NCI-H460 (cell line): ENCODE data around the gene MAD1L1. TPM values are rescaled to one million over a fixed set of nuclear protein-coding genes. Genes with fewer than 3 reads are reported as not detected.
"Not testable (repeated sequence)": the region's sequence is repeated elsewhere in the genome, so short reads cannot be mapped to it uniquely, and the experiment has no call there.

Source experiments
- DNase-seq: peaks from one replicate; pipeline ENCODE4 v3.0.0-alpha.2; 2016; ENCODE audit warnings: low read depth; ENCODE audit errors: extremely low read depth
- total RNA-seq: library from RNA; depleted of rRNA; stranded (reverse); fragments of >200 nt; shearing (Covaris generic); gene quantifications from 2 replicates; pipeline ENCODE4 v1.2.3, GENCODE V29; 2014

The MAD1L1 gene
- total RNA-seq, 1 experiment from 2014 or later: 25.9 TPM

GRCh38 chr7:1999278-1999984, 233.3 kb downstream of the MAD1L1 start:
- no peak for DNase-seq

GRCh38 chr7:1998146-1998545, 234.6 kb downstream of the MAD1L1 start:
- DNase-seq: no peak

- no peak for DNase-seq
Observed at GRCh38 chr7:1997537-1998076, 235.1 kb downstream of the MAD1L1 start.

GRCh38 chr7:1996816-1997215, 235.9 kb downstream of the MAD1L1 start:
- DNase-seq: no peak

GRCh38 chr7:1995911-1996420, 236.8 kb downstream of the MAD1L1 start:
- not testable (repeated sequence) for DNase-seq

- no peak for DNase-seq
Observed at GRCh38 chr7:1995426-1995825, 237.3 kb downstream of the MAD1L1 start.

- DNase-seq: no peak
Observed at GRCh38 chr7:1994931-1995330, 237.8 kb downstream of the MAD1L1 start.

GRCh38 chr7:1993776-1994740, 238.7 kb downstream of the MAD1L1 start:
- DNase-seq: no peak

GRCh38 chr7:1993031-1993695, 239.6 kb downstream of the MAD1L1 start:
- no peak for DNase-seq

GRCh38 chr7:1992554-1992953, 240.2 kb downstream of the MAD1L1 start:
- DNase-seq: no peak

GRCh38 chr7:1990001-1990670, 242.6 kb downstream of the MAD1L1 start:
- no peak for DNase-seq

- no peak for DNase-seq
Observed at GRCh38 chr7:1989049-1989860, 243.5 kb downstream of the MAD1L1 start.

GRCh38 chr7:1988533-1988930, 244.2 kb downstream of the MAD1L1 start:
- DNase-seq: no peak

GRCh38 chr7:1987591-1988532, 244.9 kb downstream of the MAD1L1 start:
- DNase-seq: no peak

GRCh38 chr7:1987084-1987535, 245.6 kb downstream of the MAD1L1 start:
- no peak for DNase-seq

- DNase-seq: no peak
Observed at GRCh38 chr7:1986366-1987083, 246.2 kb downstream of the MAD1L1 start.

- no peak for DNase-seq
Observed at GRCh38 chr7:1985936-1986335, 246.8 kb downstream of the MAD1L1 start.
